Measurements from ENCODE around the gene KCNJ11.

- TF ChIP-seq EZH2 (IDR thresholded peaks at IDR 0.05; ENCODE audit: insufficient read depth, poor library complexity, severe bottlenecking) (no peak), EZH2phosphoT487 (IDR thresholded peaks at IDR 0.05; ENCODE audit: insufficient read depth, low read depth) (no peak)
Observed at GRCh38 chr11:17394743-17395390, 6.4 kb upstream of the KCNJ11 start.
